K562 (cell line): Measurements from ENCODE around the gene PPM1M. TPM values are rescaled to one million over a fixed set of nuclear protein-coding genes. Genes with fewer than 3 reads are reported as not detected.

Experiments
- ATAC-seq: fragments of 200-7000 bp; cut with Tn5 transposase; 3 replicates; pipeline ENCODE4 v1.9.1; 2020; ENCODE audit warnings: moderate library complexity
- BruUV-seq: library from RNA; stranded (reverse); fragments of 400-500 nt; replicated peaks from 2 replicates; lab custom pipeline; 2021; lab: Mats Ljungman, UMichigan
- CTCF ChIA-PET: fragments of 300-600 bp; formaldehyde crosslinking; extraction: SDS; loops from one replicate; lab custom pipeline; 2021; ENCODE audit warnings: low intra/inter-chr PET ratio; lab: Yijun Ruan, JAX
- POLR2A ChIA-PET: fragments of 300-600, 350-650 bp; sonication (Branson Sonifier 250); formaldehyde crosslinking; extraction: SDS; loops from one replicate; lab custom pipeline; 2021; ENCODE audit warnings: antibody characterized with exemption, inconsistent platforms; lab: Yijun Ruan, JAX
- DNase-seq, 4 experiments: peaks; one replicate each; pipeline versions ENCODE4 v3.0.0 to v3.0.0-alpha.2; 2011 to 2018; ENCODE audit warnings: low spot score in 3 of 4, mixed read lengths in 3 of 4; ENCODE audit errors: extremely low read depth in 1 of 4
- FAIRE-seq: peaks from 2 replicates; lab custom pipeline; 2011; peaks lifted over from hg19 to GRCh38; lab: Jason Lieb, UNC
- H2AFZ ChIP-seq: 2 replicates; pipeline ENCODE4 v1.6.0; 2011; ENCODE audit warnings: low read depth, low read length, control low read depth, inconsistent platforms
- H3K27ac ChIP-seq: fragments of 200-600 bp; 3 replicates; pipeline ENCODE4 v1.8.0; 2011; ENCODE audit warnings: low read depth, mild to moderate bottlenecking, control low read depth, inconsistent platforms, low read length, moderate library complexity, mixed read lengths; ENCODE audit errors: extremely low read depth
- H3K27me3 ChIP-seq, 2 experiments: fragments of 300-600 bp in 1 of 2; 2 replicates in 1 of 2; 3 replicates in 1 of 2; pipeline versions ENCODE4 v1.6.0 to v1.8.0; 2011; ENCODE audit warnings: inconsistent platforms in 2 of 2, low read length in 2 of 2, mild to moderate bottlenecking in 1 of 2, mixed read lengths in 1 of 2, moderate library complexity in 1 of 2; ENCODE audit not compliant: control insufficient read depth in 2 of 2, insufficient read depth in 2 of 2
- H3K36me3 ChIP-seq: fragments of 300-600 bp; 3 replicates; pipeline ENCODE4 v1.8.0; 2011; ENCODE audit warnings: mild to moderate bottlenecking, low read length, inconsistent platforms; ENCODE audit not compliant: control insufficient read depth, insufficient read depth
- H3K4me1 ChIP-seq, 2 experiments: fragments of 200-600 bp in 1 of 2; replicated peaks in 1 of 2; 2 replicates in 1 of 2; 3 replicates in 1 of 2; pipeline versions ENCODE4 v1.5.1 to v1.8.0; 2011; ENCODE audit warnings: inconsistent platforms in 2 of 2, low read length in 2 of 2, mild to moderate bottlenecking in 1 of 2, mixed read lengths in 1 of 2, moderate library complexity in 1 of 2; ENCODE audit not compliant: control insufficient read depth in 2 of 2, insufficient read depth in 2 of 2
- H3K4me2 ChIP-seq: 2 replicates; pipeline ENCODE4 v1.6.1; 2011; ENCODE audit warnings: low read length, control low read depth, inconsistent platforms, mixed read lengths; ENCODE audit not compliant: insufficient read depth
- H3K4me3 ChIP-seq: fragments of 200-600 bp; sonication (generic), shearing (Covaris generic); 2 replicates; pipeline ENCODE4 v1.5.1; 2016; ENCODE audit warnings: control low read depth, inconsistent platforms
- H3K79me2 ChIP-seq: fragments of 200-600 bp; 3 replicates; pipeline ENCODE4 v1.8.0; 2011; ENCODE audit warnings: low read length, inconsistent platforms; ENCODE audit not compliant: control insufficient read depth, insufficient read depth
- H3K9ac ChIP-seq, 2 experiments: 2 replicates each; pipeline versions ENCODE4 v1.6.0 to v1.6.1; 2011; ENCODE audit warnings: low read depth in 2 of 2, low read length in 2 of 2, control low read depth in 1 of 2, inconsistent platforms in 1 of 2, mild to moderate bottlenecking in 1 of 2, mixed read lengths in 1 of 2; ENCODE audit not compliant: insufficient read depth in 1 of 2
- H3K9me1 ChIP-seq: one replicate; pipeline ENCODE4 v1.6.0; 2011; ENCODE audit warnings: inconsistent platforms, mild to moderate bottlenecking, low read length, moderate library complexity; ENCODE audit not compliant: control insufficient read depth, insufficient read depth
- H3K9me3 ChIP-seq: replicated peaks from 2 replicates; pipeline ENCODE4 v1.5.1; 2011; ENCODE audit warnings: low read depth, low read length, inconsistent platforms; ENCODE audit not compliant: control insufficient read depth, insufficient read depth
- H4K20me1 ChIP-seq: replicated peaks from 2 replicates; pipeline ENCODE4 v1.6.1; 2011; ENCODE audit warnings: low read length, inconsistent platforms, mixed read lengths; ENCODE audit not compliant: control insufficient read depth, insufficient read depth
- HMGXB4 ChIP-seq: sonication (generic); formaldehyde crosslinking; IDR thresholded peaks from 2 replicates; pipeline ENCODE4 v1.8.1; 2023; ENCODE audit warnings: mild to moderate bottlenecking, missing genetic modification reagents
- HNRNPLL ChIP-seq: fragments of 200-400 bp; formaldehyde crosslinking; IDR thresholded peaks from 2 replicates; pipeline ENCODE4 v1.6.1; 2017; ENCODE audit warnings: low read length, low read depth, mild to moderate bottlenecking; ENCODE audit not compliant: poor library complexity, severe bottlenecking
- PCBP2 ChIP-seq: fragments of 200-400 bp; formaldehyde crosslinking; IDR thresholded peaks from 2 replicates; pipeline ENCODE4 v1.6.1; 2018; ENCODE audit warnings: low read length, low read depth, mild to moderate bottlenecking, moderate library complexity; ENCODE audit not compliant: poor library complexity, severe bottlenecking
- POLR2H ChIP-seq: IDR thresholded peaks from 2 replicates; pipeline ENCODE4 v1.6.1; 2016; ENCODE audit warnings: missing genetic modification characterization, low read depth, mild to moderate bottlenecking, control low read depth, missing compliant biosample characterization, moderate library complexity
- THRA ChIP-seq: fragments of 450-650 bp; IDR thresholded peaks from 2 replicates; pipeline ENCODE4 v1.6.1; 2017; ENCODE audit warnings: mild to moderate bottlenecking, moderate library complexity
- WHSC1 ChIP-seq: IDR thresholded peaks from one replicate; pipeline ENCODE4 v1.6.1; 2012; ENCODE audit warnings: low read length, control low read depth, inconsistent platforms
- ZNF395 ChIP-seq: fragments of 200-800 bp; sonication (Bioruptor generic); IDR thresholded peaks from 2 replicates; pipeline ENCODE4 v1.6.1; 2017; ENCODE audit warnings: missing genetic modification characterization, missing compliant biosample characterization
- ZNF592 ChIP-seq: fragments of 450-650 bp; IDR thresholded peaks from 2 replicates; pipeline ENCODE4 v1.6.1; 2017; ENCODE audit warnings: antibody characterized with exemption, mild to moderate bottlenecking
- ZNF830 ChIP-seq: fragments of 250-450 bp; sonication (Bioruptor Pico); IDR thresholded peaks from 2 replicates; pipeline ENCODE4 v1.5.0; 2021; ENCODE audit warnings: mild to moderate bottlenecking
- WGBS: fragments of 100-300 bp; shearing (Covaris generic); methylation state at CpG from one replicate; pipeline ENCODE4 v1.1.6; 2016; ENCODE audit warnings: low coverage, mixed read lengths; ENCODE audit not compliant: insufficient coverage; ENCODE audit errors: missing lambda C conversion rate; 5-methylcytosine and 5-hydroxymethylcytosine counted together
- in situ Hi-C: fragments of 300-500 bp; cut with MboI; formaldehyde crosslinking; loops from 4 replicates; pipeline ENCODE4 v1.15.0; 2018; ENCODE audit warnings: inconsistent platforms, mixed read lengths
- intact Hi-C: fragments of 100-400 bp; cut with micrococcal nuclease; formaldehyde crosslinking; loops from 2 replicates; pipeline ENCODE4 v1.14.2; 2022
- polyA plus RNA-seq, 8 experiments: library from polyadenylated mRNA; depleted of rRNA in 4 of 8; stranded (reverse) in 5 of 8; unstranded in 3 of 8; fragments of >200 nt; fragmentation: Nextera tagmentation in 2 of 8; fragmentation: Illumina TruSeq in 1 of 8; extraction: Ambion mirVana in 2 of 8; extraction: Trizol in 1 of 8; gene quantifications; 2 replicates each; pipeline versions ENCODE4 v1.2.1 to v1.2.3, GENCODE V29; 2011 to 2014; ENCODE audit warnings: inconsistent platforms in 1 of 8, missing spikeins in 1 of 8
- total RNA-seq, 7 experiments: library from RNA; depleted of rRNA in 6 of 7; stranded (reverse); fragments of >200 nt in 6 of 7; fragmentation: Illumina TruSeq in 2 of 7; extraction: Trizol in 2 of 7; gene quantifications; 2 replicates each; pipeline versions ENCODE4 v1.2.1 to v1.2.3, GENCODE V29; 2011 to 2021; ENCODE audit warnings: low replicate concordance in 1 of 7

PPM1M gene
- total and polyA plus RNA-seq, 9 of the 15 experiments (the other 6 are each of a cell fraction or from before 2014, with no cell fraction given): 1.4 to 9.2 (median 4.4) TPM

GRCh38 chr3:52279596-52279995 lies 34.0 kb downstream of the PPM1M start:
- BruUV-seq: no TSS peak

More at GRCh38 chr3:52279596-52279995, 34.0 kb downstream of the PPM1M start:
- Histone ChIP-seq H3K4me3 (peak overlapping the region; percentile 73), H3K9ac (peak overlapping the region in 1 of 2 experiments; percentile 75; a peak in 2 of 4 replicates), H3K27ac (peak overlapping the region; percentile 95), H3K4me1 (peaks cover 12 to 13% of the 10 kb centered on the region in 2 experiments; a peak in 4 of 5 replicates), H2AFZ (peak overlapping the region; percentile 77), H3K79me2 (peaks cover 52% of the 10 kb centered on the region), H3K9me1 (no peaks in the 10 kb centered on the region), H3K4me2 (peak overlapping the region; percentile 80), H3K9me3 (no peaks in the 10 kb centered on the region)
- FAIRE-seq (peak; percentile 19), DNase-seq (no peak), ATAC-seq (no peak)
- 14% methylated on average over 2 of the region's 2 CpGs for WGBS
- intact Hi-C loops: no loop called here
- CTCF ChIA-PET: no interaction called here
- POLR2A ChIA-PET: interaction anchor here (0.5 to 3.4 kb wide), 9 partner anchors 8 to 125 kb away, joined by 3 to 29 read pairs (median 3); partner anchors contain the start of gene GLYCTK
- TF ChIP-seq HMGXB4 (CRISPR knock-in tag): no peak
- TF ChIP-seq HNRNPLL: no peak
- TF ChIP-seq POLR2H (tag): no peak
- 0 out of 2 replicates have a peak, but pooled peaks have one; percentile 17 for TF ChIP-seq ZNF592
- no peak for TF ChIP-seq ZNF830
- TF ChIP-seq ZNF395 (CRISPR knock-in tag): peak; percentile 45; the same call in 1 of the 2 replicates
- no peak for TF ChIP-seq PCBP2
- TF ChIP-seq THRA: no peak
- TF ChIP-seq WHSC1: no peak
- TF ChIP-seq, all 486 proteins: peak for 2
- in situ Hi-C loops: no loop called here
- H4K20me1 ChIP-seq: peaks cover 8% of the 10 kb centered on the region; the same call in 1 of the 2 replicates
- peaks cover 15% of the 10 kb centered on the region; the same call in 2 of the 3 replicates for H3K36me3 ChIP-seq
- no peaks in the 10 kb centered on the region for H3K27me3 ChIP-seq
